Naive B cell (primary cell): Measurements from ENCODE around the gene HSD3B7. TPM values are rescaled to one million over a fixed set of nuclear protein-coding genes. Genes with fewer than 3 reads are reported as not detected.
"Not testable (repeated sequence)": the region's sequence is repeated elsewhere in the genome, so short reads cannot be mapped to it uniquely, and the experiment has no call there.

Experiments
- ATAC-seq, 2 donors: fragments of 150-1000 bp; cut with Tn5 transposase; 2 replicates each; pipeline ENCODE4 v1.10.0; 2021; ENCODE audit warnings: low read depth in 2 of 2, mild to moderate bottlenecking in 2 of 2, moderate library complexity in 2 of 2
- DNase-seq: peaks from one replicate; pipeline ENCODE4 v3.0.0; 2022
- H3K27ac Mint-ChIP-seq, 6 donors: one replicate each; pipeline ENCODE4 v1.8.0; 2020 to 2022; ENCODE audit warnings: mild to moderate bottlenecking in 6 of 6, mixed read lengths in 6 of 6, moderate library complexity in 5 of 6, inconsistent platforms in 2 of 6
- H3K27me3 Mint-ChIP-seq, 3 donors: one replicate each; pipeline ENCODE4 v1.8.0; 2021 to 2022; ENCODE audit warnings: mixed read lengths in 3 of 3, mild to moderate bottlenecking in 1 of 3
- H3K36me3 Mint-ChIP-seq, 2 donors: one replicate each; pipeline ENCODE4 v1.8.0; 2020 to 2022; ENCODE audit warnings: mixed read lengths in 2 of 2, inconsistent platforms in 1 of 2, mild to moderate bottlenecking in 1 of 2
- H3K4me1 Mint-ChIP-seq, 3 donors: one replicate each; pipeline ENCODE4 v1.8.0; 2020 to 2022; ENCODE audit warnings: mixed read lengths in 3 of 3, inconsistent platforms in 1 of 3, mild to moderate bottlenecking in 1 of 3, moderate library complexity in 1 of 3
- H3K4me3 Mint-ChIP-seq, 8 donors: one replicate each; pipeline ENCODE4 v1.8.0; 2020 to 2022; ENCODE audit warnings: mild to moderate bottlenecking in 8 of 8, mixed read lengths in 8 of 8, moderate library complexity in 8 of 8, inconsistent platforms in 2 of 8
- H3K9me3 Mint-ChIP-seq, 7 donors: one replicate each; pipeline ENCODE4 v1.8.0; 2020 to 2022; ENCODE audit warnings: mixed read lengths in 7 of 7, mild to moderate bottlenecking in 5 of 7, inconsistent platforms in 2 of 7, moderate library complexity in 1 of 7
- polyA plus RNA-seq, 6 donors: library from polyadenylated mRNA; unstranded; fragments of 300-500 nt; fragmentation: Illumina TruSeq; gene quantifications; one replicate each; pipeline ENCODE4 v1.2.3, GENCODE V29; 2021; ENCODE audit warnings: low read depth in 6 of 6

HSD3B7 gene
- polyA plus RNA-seq, 6 donors from 2014 or later = not detected

DNA sequence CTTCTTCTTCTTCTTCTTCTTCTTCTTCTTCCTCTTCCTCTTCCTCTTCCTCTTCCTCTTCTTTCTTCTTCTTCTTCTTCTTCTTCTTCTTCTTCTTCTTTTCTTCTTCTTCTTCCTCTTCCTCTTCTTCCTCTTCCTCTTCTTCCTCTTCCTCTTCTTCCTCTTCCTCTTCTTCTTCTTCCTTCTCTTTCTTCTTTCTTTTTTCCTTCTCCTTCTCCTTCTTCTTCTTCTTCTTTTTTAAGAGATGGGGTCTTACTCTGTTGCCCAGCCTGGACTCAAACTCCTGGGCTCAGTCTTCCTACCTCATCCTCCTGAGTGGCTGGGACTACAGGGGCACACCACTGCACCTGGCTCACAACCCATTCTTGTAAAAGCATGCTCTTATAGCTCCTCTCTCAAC is 28.3 kb downstream of the HSD3B7 start:
- Mint-ChIP-seq H3K27me3 (peaks cover 24 to 49% (median 41%) of the 10 kb centered on the region in 3 donors), H3K27ac (peak overlapping the region in 1 of 6 donors; percentile 87), H3K4me1 (peaks cover 12 to 30% (median 26%) of the 10 kb centered on the region in 3 donors), H3K4me3 (peak overlapping the region in 1 of 8 donors; percentile 39)
- not testable (repeated sequence) for H3K9me3 Mint-ChIP-seq, DNase-seq, H3K36me3 Mint-ChIP-seq, ATAC-seq

DNA sequence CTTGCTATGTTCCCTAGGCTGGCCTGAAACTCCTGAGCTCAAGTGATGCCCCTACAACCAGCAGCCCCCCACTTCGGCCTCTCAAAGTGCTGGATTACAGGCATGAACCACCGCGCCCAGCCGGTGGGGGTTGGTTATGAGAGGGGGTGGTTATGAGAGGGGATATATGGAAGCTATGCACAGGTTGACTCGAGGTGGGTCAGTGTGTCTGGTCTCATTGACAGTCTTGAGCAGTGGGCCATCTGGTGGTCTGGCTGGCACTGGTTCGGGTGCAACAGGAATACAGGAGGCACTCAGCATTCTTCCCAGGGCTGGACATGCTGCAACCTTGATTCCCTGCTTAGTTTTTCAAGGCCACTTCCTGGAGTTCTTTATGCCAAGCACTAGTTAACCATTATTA is 31.0 kb downstream of the HSD3B7 start:
- no peak overlapping the region for H3K4me3 Mint-ChIP-seq
- no peak overlapping the region for H3K27ac Mint-ChIP-seq
- peaks cover 16 to 23% (median 18%) of the 10 kb centered on the region in 3 donors for H3K4me1 Mint-ChIP-seq
- peaks cover 0 to 6% of the 10 kb centered on the region in 2 donors for H3K36me3 Mint-ChIP-seq
- ATAC-seq (no peak), DNase-seq (no peak)
- H3K27me3 Mint-ChIP-seq = peaks cover 12 to 30% (median 25%) of the 10 kb centered on the region in 3 donors
- H3K9me3 Mint-ChIP-seq = peaks cover 0 to 4% (median 2%) of the 10 kb centered on the region in 7 donors

DNA sequence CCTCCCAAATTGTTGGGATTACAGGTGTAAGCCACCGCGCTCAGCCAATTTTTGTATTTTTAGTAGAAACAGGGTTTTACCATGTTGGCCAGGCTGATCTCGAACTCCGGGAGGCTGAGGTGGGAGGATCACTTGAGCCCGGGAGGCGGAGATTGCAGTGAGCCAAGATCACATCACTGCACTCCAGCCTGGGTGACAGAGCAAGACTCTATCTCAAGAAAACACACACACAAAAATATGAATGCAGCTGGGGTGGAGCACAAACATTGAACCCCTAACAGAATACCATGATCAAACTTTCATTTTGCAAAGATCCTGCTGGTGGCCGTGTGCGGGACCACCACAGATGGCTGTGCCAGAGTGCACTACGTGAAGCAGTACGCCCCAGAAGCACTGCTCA is 32.7 kb downstream of the HSD3B7 start:
- not testable (repeated sequence) for DNase-seq, H3K36me3 Mint-ChIP-seq, H3K4me1 Mint-ChIP-seq, H3K9me3 Mint-ChIP-seq, ATAC-seq, H3K27ac Mint-ChIP-seq, H3K4me3 Mint-ChIP-seq
- peaks cover 7 to 13% (median 8%) of the 10 kb centered on the region in 3 donors for H3K27me3 Mint-ChIP-seq

DNA sequence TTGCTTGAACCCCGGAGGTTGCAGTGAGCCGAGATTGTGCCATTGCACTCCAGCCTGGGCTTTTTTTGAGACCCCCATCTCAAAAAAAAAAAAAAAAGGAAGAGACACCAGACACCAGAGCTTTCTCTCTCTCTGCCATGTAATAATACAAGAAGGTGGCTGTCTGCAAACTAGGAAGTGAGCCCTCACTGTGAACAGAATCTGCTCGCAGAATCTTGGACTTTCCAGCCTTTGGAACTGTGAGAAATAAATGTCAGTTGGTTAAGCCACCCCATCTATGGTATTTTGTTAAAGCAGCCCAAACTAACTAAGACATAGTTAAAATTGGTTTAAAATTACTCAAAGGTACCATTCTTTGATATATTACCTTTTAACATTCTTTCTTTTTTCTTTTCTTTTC is 35.5 kb downstream of the HSD3B7 start:
- Mint-ChIP-seq H3K27me3 (peaks cover 0 to 5% (median 0%) of the 10 kb centered on the region in 3 donors), H3K36me3 (no peaks in the 10 kb centered on the region), H3K4me1 (peaks cover 0 to 3% (median 0%) of the 10 kb centered on the region in 3 donors), H3K9me3 (peaks cover 0 to 2% (median 0%) of the 10 kb centered on the region in 7 donors), H3K27ac (no peak overlapping the region), H3K4me3 (no peak overlapping the region)
- DNase-seq = no peak
- ATAC-seq = no peak

DNA sequence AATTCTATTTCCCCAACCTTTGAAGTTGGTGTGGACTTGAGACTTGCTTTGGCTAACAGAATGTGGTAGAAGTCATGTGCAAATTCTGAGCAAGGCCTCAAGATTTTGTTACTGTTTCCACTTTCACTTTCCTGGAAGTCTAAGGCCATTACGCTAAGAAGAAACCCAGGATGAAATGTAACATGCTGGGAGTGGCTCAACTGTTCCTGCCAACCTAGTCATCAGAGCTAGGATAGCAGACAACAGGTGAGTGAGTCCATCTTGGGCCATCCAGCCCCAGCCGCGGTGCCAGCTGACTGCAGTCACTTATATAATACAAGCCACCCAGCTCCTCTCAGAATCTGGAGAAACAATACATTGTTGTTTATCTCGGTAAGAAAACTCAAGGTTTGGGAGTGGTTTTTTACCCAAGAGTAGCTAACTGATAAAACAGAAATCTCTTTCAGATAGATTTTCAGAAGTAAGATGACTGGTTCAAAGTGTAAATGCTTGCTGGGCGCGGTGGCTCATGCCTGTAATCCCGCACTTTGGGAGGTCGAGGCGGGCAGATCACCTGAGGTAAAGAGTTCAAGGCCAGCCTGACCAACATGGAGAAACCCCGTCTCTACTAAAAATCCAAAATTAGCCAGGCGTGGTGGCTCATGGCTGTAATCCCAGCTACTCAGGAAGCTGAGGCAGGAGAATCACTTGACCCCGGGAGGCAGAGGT is 37.7 kb downstream of the HSD3B7 start:
- H3K27ac Mint-ChIP-seq = peak overlapping the region in 1 of 6 donors; percentile 26
- DNase-seq = no peak
- H3K4me1 Mint-ChIP-seq = peaks cover 0 to 3% (median 0%) of the 10 kb centered on the region in 3 donors
- H3K27me3 Mint-ChIP-seq = no peaks in the 10 kb centered on the region
- H3K36me3 Mint-ChIP-seq = no peaks in the 10 kb centered on the region
- no peak overlapping the region for H3K4me3 Mint-ChIP-seq
- no peak for ATAC-seq
- H3K9me3 Mint-ChIP-seq = peaks cover 0 to 2% (median 0%) of the 10 kb centered on the region in 7 donors

DNA sequence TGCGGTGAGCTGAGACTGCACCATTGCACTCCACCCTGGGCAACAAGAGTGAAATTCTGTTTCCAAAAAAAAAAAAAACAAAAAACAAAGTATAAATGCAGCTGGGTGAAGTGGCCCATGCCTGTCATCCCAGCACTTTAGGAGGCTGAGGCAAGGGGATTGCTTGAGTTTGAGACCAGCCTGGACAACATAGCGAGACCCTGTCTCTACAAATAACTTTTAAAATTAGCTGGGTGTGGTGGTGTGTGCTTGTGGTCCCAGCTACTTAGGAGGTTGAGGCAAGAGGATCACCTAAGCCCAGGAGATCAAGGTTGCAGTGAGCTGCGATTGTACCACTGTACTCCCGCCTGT is 38.2 kb downstream of the HSD3B7 start:
- H3K4me1 Mint-ChIP-seq = peaks cover 0 to 3% (median 0%) of the 10 kb centered on the region in 3 donors
- H3K27me3 Mint-ChIP-seq = no peaks in the 10 kb centered on the region
- H3K27ac Mint-ChIP-seq = no peak overlapping the region
- no peaks in the 10 kb centered on the region for H3K36me3 Mint-ChIP-seq
- H3K9me3 Mint-ChIP-seq = peaks cover 0 to 2% (median 0%) of the 10 kb centered on the region in 7 donors
- ATAC-seq = no peak
- no peak overlapping the region for H3K4me3 Mint-ChIP-seq
- DNase-seq = no peak

DNA sequence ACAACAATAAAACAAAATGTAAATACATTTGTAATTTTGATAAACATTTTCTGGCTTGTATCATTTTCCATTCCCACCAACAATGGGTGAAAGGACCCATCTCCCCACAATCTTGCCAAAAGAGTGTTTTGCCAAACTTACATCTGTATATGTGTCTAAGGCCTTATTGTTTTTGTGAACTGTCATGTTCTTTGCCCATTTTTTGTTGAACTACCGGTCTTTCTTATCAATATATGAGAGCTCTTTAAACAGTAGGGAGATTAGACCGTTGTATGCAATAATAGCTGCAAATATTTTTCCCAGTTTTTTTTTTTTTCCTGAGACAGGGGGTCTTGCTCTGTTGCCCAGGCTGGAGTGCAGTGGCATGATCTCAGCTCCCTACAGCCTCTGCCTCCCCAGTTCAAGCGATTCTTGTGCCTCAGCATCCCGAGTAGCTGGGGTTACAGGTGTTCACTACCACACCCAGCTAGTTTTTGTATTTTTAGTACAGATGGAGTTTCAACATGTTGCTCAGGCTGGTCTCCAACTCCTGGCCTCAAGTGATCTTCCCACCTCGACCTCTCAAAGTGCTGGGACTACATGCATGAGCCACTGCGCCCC is 38.7 kb downstream of the HSD3B7 start:
- no peak overlapping the region for H3K27ac Mint-ChIP-seq
- H3K27me3 Mint-ChIP-seq = no peaks in the 10 kb centered on the region
- H3K9me3 Mint-ChIP-seq = peaks cover 0 to 2% (median 0%) of the 10 kb centered on the region in 7 donors
- H3K36me3 Mint-ChIP-seq = no peaks in the 10 kb centered on the region
- no peak for DNase-seq
- H3K4me1 Mint-ChIP-seq = peaks cover 0 to 3% (median 0%) of the 10 kb centered on the region in 3 donors
- ATAC-seq = no peak
- H3K4me3 Mint-ChIP-seq = no peak overlapping the region

DNA sequence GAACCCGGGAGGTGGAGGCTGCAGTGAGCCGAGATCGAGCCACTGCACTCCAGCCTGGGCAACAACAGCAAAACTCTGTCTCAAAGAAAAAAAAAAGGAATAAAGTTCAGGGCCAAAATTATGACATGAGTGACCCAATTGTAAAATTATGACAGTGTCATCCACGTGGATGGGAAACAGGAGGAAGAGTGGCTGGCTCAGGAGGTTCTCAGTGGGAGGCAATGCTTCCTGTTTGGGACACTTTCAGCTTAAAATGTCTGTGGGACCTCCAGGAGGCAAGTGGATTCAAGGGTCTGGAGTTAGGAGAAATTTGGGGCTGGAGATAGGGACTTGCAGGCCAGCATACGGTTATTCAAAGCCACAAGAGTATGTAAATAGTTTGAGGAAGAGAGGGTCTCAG is 40.3 kb downstream of the HSD3B7 start:
- Mint-ChIP-seq H3K9me3 (no peaks in the 10 kb centered on the region), H3K4me3 (peak overlapping the region in 2 of 8 donors; percentile 56 to 59), H3K4me1 (no peaks in the 10 kb centered on the region), H3K27me3 (no peaks in the 10 kb centered on the region), H3K27ac (peak overlapping the region in 2 of 6 donors; percentile 44 to 76), H3K36me3 (no peaks in the 10 kb centered on the region)
- ATAC-seq (no peak), DNase-seq (no peak)

DNA sequence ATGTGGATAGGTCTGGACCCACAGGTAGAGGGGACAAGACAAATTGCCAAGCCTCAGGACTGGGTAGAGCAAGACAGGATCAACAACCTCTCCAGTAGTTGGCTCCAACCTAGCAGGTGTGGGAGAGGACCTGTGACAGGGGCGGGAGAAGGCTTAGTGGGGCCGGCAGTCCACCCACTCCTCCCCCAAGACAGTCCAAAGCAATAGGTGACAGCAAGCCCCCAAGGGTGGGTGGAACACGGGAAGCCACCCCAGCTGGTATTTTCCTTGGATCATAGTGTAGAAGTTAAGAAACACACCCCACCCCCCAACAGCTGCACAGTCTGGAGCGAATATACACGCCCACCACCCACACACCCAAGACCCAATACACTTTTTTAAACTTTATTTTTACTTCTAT is 44.3 kb downstream of the HSD3B7 start:
- Mint-ChIP-seq H3K27ac (no peak overlapping the region), H3K4me1 (peaks cover 16 to 19% (median 16%) of the 10 kb centered on the region in 3 donors), H3K4me3 (no peak overlapping the region), H3K27me3 (no peaks in the 10 kb centered on the region), H3K9me3 (no peaks in the 10 kb centered on the region), H3K36me3 (peaks cover 0 to 8% of the 10 kb centered on the region in 2 donors)
- DNase-seq = no peak
- ATAC-seq = no peak

DNA sequence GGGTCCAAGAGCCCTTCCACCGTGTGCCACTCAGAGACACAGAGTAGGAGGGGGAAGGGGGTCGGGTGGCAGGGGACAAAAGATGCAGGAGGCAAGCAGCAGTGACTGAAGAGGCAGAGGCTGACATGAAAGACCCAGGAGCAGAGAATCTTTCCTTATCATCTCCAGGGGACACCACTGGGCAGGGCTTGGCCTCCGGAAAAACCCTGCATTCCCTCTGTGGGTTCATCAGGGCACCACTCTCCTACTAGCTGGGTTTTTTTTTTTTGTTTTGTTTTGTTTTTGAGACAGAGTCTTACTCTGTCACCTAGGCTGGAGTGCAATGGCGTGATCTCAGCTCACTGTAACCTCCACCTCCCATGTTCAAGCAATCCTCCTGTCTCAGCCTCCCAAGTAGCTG is 46.3 kb downstream of the HSD3B7 start:
- H3K4me3 Mint-ChIP-seq = peak overlapping the region in 3 of 8 donors; percentile 29 to 98 (median 96)

DNA sequence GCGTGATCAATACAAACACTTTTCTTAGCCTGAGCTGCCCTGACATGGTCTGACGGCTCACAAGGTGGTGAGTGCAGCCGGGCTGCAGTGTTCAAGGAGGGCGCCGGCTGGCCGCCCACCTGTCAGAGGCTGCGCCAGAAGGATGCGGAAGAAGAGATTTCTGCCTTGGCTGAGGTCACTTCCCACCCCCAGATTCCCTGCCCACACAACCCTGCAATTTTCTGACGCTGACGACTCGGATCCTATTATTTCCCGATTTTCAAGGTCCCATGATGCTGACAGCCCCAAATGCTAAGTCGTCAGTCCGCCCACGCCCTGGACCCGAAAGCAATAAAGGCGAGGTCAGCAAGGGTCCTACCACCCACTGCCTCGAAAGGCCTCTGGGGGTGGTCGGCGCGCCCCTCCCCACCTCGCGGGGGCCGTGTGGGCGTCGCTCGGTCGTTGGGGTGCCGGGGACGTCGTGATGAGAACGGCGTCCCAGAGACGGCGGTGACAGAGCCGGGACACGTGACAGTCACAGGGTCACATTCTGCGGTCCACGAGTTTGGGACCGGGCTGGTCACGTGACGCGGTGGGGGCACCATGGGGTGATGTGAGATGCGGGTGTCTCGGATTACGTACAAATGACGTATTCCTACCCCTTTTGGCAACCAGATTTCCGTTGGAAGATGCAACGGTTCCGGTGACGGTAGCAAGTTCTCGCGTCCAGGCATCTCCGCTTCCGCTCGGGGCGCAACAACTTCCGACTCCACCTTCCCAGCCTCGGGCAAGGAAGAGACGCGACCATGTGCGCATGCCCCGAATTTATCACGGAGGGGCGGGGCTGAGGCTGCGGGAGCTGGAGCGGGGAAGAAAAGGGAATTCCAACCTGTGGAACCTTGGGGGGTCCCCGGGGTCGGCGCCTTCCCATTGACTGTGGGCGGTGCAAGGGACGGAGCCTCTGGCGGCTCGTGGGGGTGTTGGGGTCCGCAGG is 48.0 kb downstream of the HSD3B7 start, which contains the start of gene STX4:
Gene STX4, plus strand, starts transcription at position 823 of the 973 bp plus-strand sequence. CDS start 248 bp downstream, outside the sequence.
- ATAC-seq = peak; percentile 77
- H3K4me1 Mint-ChIP-seq = peaks cover 28 to 33% (median 29%) of the 10 kb centered on the region in 3 donors
- H3K27me3 Mint-ChIP-seq = no peaks in the 10 kb centered on the region
- H3K36me3 Mint-ChIP-seq = peaks cover 0 to 8% of the 10 kb centered on the region in 2 donors
- peak within 1 kb of the TSS; percentile 98 to 100 (median 99) for H3K27ac Mint-ChIP-seq
- peak within 1 kb of the TSS; percentile 95 to 100 (median 98) for H3K4me3 Mint-ChIP-seq
- no peaks in the 10 kb centered on the region for H3K9me3 Mint-ChIP-seq
- peak; percentile 98 for DNase-seq

More for the DNA sequence above, 46.3 kb downstream of the HSD3B7 start:
- peak overlapping the region; percentile 18 to 100 (median 88) for H3K27ac Mint-ChIP-seq
- ATAC-seq = no peak
- DNase-seq = no peak
- H3K4me1 Mint-ChIP-seq = peaks cover 24 to 27% (median 25%) of the 10 kb centered on the region in 3 donors
- no peaks in the 10 kb centered on the region for H3K9me3 Mint-ChIP-seq
- peaks cover 0 to 8% of the 10 kb centered on the region in 2 donors for H3K36me3 Mint-ChIP-seq
- H3K27me3 Mint-ChIP-seq = no peaks in the 10 kb centered on the region

DNA sequence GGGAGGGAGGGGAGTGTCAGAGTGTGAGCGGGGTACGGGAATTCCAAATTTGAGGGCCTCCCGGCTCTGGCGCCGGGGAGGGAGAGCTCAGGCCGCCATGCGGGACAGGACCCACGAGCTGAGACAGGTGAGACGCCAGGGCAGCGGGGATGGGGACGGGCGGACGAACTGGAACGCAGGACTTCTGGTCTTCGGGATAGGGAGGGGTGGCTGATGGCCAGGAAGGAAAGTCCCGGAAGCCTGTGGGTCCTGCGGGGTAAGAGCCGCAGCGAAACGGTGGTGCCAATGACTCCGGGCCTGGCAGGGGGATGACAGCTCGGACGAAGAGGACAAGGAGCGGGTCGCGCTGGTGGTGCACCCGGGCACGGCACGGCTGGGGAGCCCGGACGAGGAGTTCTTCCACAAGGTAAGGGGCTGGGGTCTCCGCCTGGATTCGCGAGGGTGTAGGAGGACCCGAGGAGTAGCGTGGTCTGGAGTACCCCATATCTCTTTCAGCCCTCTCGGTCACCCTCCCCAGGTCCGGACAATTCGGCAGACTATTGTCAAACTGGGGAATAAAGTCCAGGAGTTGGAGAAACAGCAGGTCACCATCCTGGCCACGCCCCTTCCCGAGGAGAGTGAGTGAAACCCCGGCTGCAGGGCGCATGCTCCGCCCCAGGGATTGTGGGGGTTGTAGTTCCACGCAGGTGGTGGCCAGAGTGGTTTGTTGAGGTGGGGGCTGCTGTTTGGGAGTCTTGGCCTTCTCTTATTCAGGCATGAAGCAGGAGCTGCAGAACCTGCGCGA is 48.9 kb downstream of the HSD3B7 start:
- H3K4me3 Mint-ChIP-seq = peak overlapping the region; percentile 95 to 100 (median 98)
- H3K27me3 Mint-ChIP-seq = no peaks in the 10 kb centered on the region
- peaks cover 28 to 36% (median 29%) of the 10 kb centered on the region in 3 donors for H3K4me1 Mint-ChIP-seq
- no peaks in the 10 kb centered on the region for H3K9me3 Mint-ChIP-seq
- H3K36me3 Mint-ChIP-seq = peaks cover 0 to 12% of the 10 kb centered on the region in 2 donors
- peak; percentile 18 to 24 for ATAC-seq
- peak; percentile 80 for DNase-seq
- H3K27ac Mint-ChIP-seq = peak overlapping the region; percentile 98 to 100 (median 99)
